Fibroblast of mammary gland (primary cell): ENCODE results near the gene THBS1.

Experiments used
- DNase-seq: peaks from one replicate; pipeline ENCODE4 v3.0.0-alpha.2; 2010; ENCODE audit warnings: low read depth
- H3K4me3 ChIP-seq: 2 replicates; pipeline ENCODE4 v1.5.1; 2011; ENCODE audit warnings: low read depth, mild to moderate bottlenecking, low read length, moderate library complexity; ENCODE audit not compliant: control insufficient read depth
- TF ChIP-seq, protein P1 (sequence below): conservative IDR thresholded peaks from 2 replicates; pipeline ENCODE4 v1.5.1; 2011; ENCODE audit warnings: low read depth, low read length, inconsistent platforms; ENCODE audit not compliant: control insufficient read depth, insufficient read depth

Gene THBS1

DNA sequence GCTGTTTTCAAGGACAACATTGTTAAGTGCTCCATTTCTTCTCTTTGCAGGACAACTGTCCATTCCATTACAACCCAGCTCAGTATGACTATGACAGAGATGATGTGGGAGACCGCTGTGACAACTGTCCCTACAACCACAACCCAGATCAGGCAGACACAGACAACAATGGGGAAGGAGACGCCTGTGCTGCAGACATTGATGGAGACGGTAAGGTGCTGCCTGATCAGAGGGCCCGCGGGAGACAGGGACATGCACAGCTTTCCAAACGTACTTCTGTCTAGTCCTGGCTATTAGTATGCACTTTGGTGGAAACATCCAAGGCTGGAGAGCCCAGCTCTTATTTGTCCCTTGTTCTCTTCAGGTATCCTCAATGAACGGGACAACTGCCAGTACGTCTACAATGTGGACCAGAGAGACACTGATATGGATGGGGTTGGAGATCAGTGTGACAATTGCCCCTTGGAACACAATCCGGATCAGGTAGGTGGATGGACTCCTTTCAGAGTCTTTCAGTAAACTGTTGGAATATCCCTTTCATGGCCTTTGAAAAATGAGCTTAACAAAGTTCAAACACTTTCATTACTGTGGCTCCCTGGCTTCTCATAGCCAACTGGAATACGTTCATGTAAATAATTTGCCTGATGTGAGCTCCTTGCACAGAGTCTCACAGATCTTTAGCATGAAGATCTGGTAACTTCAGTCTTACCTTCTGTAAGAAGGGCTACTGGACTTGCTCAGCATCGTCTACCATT lies 10.4 kb downstream of the THBS1 start:
- no peak overlapping the region for H3K4me3 ChIP-seq
- TF ChIP-seq, protein P1, sequence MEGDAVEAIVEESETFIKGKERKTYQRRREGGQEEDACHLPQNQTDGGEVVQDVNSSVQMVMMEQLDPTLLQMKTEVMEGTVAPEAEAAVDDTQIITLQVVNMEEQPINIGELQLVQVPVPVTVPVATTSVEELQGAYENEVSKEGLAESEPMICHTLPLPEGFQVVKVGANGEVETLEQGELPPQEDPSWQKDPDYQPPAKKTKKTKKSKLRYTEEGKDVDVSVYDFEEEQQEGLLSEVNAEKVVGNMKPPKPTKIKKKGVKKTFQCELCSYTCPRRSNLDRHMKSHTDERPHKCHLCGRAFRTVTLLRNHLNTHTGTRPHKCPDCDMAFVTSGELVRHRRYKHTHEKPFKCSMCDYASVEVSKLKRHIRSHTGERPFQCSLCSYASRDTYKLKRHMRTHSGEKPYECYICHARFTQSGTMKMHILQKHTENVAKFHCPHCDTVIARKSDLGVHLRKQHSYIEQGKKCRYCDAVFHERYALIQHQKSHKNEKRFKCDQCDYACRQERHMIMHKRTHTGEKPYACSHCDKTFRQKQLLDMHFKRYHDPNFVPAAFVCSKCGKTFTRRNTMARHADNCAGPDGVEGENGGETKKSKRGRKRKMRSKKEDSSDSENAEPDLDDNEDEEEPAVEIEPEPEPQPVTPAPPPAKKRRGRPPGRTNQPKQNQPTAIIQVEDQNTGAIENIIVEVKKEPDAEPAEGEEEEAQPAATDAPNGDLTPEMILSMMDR: no peak
- peak; percentile 27 for DNase-seq

GRCh38 chr15:39591896-39592315 lies 11.0 kb downstream of the THBS1 start:
- TF ChIP-seq, protein P1: no peak
- no peak for DNase-seq

DNA sequence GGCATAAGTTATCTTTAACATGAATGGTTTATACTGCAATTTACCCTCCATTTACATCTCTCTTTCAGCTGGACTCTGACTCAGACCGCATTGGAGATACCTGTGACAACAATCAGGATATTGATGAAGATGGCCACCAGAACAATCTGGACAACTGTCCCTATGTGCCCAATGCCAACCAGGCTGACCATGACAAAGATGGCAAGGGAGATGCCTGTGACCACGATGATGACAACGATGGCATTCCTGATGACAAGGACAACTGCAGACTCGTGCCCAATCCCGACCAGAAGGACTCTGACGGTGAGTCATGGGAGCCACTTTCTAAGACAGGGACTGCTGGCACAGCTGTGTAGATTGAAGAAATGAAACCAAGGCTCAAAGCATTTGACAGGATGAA lies 11.6 kb downstream of the THBS1 start:
- DNase-seq: peak; percentile 40
- no peak overlapping the region for H3K4me3 ChIP-seq
- TF ChIP-seq, protein P1: no peak

More at GRCh38 chr15:39591896-39592315, 11.0 kb downstream of the THBS1 start:
- H3K4me3 ChIP-seq: no peak overlapping the region

DNA sequence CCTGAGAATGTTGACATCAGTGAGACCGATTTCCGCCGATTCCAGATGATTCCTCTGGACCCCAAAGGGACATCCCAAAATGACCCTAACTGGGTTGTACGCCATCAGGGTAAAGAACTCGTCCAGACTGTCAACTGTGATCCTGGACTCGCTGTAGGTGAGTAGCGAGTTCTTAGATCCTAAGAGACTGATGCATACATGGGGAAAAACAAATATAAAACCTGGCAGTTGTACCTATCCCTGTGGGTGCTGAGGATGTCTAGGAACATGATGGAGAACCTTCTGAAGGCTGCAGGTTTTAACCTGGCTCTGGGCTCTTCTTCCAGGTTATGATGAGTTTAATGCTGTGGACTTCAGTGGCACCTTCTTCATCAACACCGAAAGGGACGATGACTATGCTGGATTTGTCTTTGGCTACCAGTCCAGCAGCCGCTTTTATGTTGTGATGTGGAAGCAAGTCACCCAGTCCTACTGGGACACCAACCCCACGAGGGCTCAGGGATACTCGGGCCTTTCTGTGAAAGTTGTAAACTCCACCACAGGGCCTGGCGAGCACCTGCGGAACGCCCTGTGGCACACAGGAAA lies 12.3 kb downstream of the THBS1 start:
- no peak overlapping the region for H3K4me3 ChIP-seq
- DNase-seq: peak; percentile 25

DNA sequence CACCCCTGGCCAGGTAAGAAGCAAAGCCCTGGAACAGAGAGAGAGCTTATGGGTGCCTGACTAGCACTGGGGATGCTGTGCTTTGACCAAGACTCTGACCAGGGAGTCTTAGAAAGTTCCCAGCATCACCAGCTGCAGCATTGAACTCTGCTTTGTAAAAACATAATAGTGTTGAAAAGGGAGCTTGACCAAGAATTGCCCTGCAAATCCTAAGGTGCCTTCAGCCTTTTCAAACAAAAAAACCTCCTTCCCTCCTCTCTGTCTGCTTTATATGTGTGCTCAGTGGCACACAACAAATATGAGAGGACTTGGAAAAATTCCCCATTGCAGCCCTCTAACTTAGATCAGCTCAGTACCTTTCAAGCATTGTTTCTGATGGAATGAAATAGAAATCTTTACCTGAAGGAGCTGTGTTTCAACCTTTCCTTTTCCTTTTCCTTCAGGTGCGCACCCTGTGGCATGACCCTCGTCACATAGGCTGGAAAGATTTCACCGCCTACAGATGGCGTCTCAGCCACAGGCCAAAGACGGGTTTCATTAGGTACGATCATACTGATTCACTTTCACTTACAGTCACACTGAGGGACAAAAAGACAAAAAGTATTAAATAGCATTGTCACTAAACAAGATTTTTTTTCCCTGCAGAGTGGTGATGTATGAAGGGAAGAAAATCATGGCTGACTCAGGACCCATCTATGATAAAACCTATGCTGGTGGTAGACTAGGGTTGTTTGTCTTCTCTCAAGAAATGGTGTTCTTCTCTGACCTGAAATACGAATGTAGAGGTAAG lies 13.0 kb downstream of the THBS1 start:
- peak; percentile 20 for DNase-seq
- TF ChIP-seq, protein P1: no peak
- H3K4me3 ChIP-seq: no peak overlapping the region

More for the DNA sequence above, 12.3 kb downstream of the THBS1 start:
- TF ChIP-seq, protein P1: no peak

- DNase-seq: peak; percentile 34
- no peak overlapping the region for H3K4me3 ChIP-seq
- TF ChIP-seq, protein P1: no peak
Observed at GRCh38 chr15:39594446-39595337, 13.8 kb downstream of the THBS1 start.
